BJ (cell line): ENCODE measurements around the gene SPPL2B. TPM values are rescaled to one million over a fixed set of nuclear protein-coding genes. Genes with fewer than 3 reads are reported as not detected.

Experiments used
- CTCF ChIA-PET: fragments of 350-600 bp; formaldehyde crosslinking; extraction: SDS; loops from one replicate; lab custom pipeline; 2021; ENCODE audit warnings: antibody characterized with exemption, inconsistent platforms; lab: Yijun Ruan, JAX
- POLR2A ChIA-PET: fragments of 300-600 bp; sonication (Branson Sonifier 250); formaldehyde crosslinking; extraction: SDS; loops from one replicate; lab custom pipeline; 2021; ENCODE audit warnings: antibody characterized with exemption; lab: Charles Lee
- DNase-seq: peaks from one replicate; pipeline ENCODE4 v3.0.0-alpha.2; 2011; ENCODE audit warnings: low read depth
- H3K27me3 ChIP-seq: 2 replicates; pipeline ENCODE4 v1.6.0; 2011; ENCODE audit warnings: low read length; ENCODE audit not compliant: control insufficient read depth, insufficient read depth
- H3K36me3 ChIP-seq: 2 replicates; pipeline ENCODE4 v1.5.1; 2011; ENCODE audit warnings: low read length; ENCODE audit not compliant: control insufficient read depth, insufficient read depth
- H3K4me3 ChIP-seq: 2 replicates; pipeline ENCODE4 v1.5.1; 2011; ENCODE audit warnings: low read depth, mild to moderate bottlenecking, control low read depth, low read length
- polyA plus RNA-seq: library from polyadenylated mRNA; depleted of rRNA; stranded (reverse); fragments of >200 nt; gene quantifications from 2 replicates; pipeline ENCODE4 v1.2.3, GENCODE V29; 2011
- TF ChIP-seq, protein P1 (sequence below): IDR thresholded peaks from 2 replicates; pipeline ENCODE4 v1.5.1; 2011; ENCODE audit warnings: low read depth, mild to moderate bottlenecking, control low read depth, inconsistent platforms, low read length, moderate library complexity; ENCODE audit not compliant: insufficient read depth

SPPL2B gene
- polyA plus RNA-seq, 1 experiment, result 24.9 TPM

DNA sequence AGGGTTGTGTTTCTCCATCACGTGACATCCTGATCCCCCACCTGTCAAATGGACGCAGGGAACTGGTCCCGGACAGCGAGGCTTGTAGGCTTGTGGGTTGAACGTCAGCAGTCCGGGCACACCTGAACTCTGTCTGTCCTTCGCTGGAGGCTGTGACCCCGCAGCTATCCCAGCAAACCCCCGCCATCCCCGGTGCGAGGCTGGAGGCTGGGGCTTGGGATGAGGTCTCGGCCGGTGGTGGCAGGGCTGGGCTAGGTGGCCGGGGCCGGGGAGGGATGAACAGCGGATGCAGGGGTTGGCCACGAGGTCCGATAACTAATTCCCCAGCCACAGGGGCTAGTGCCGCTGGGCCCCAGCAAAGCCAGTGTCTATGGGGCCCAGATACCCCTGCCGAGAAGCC lies 8.9 kb upstream of the SPPL2B start:
- TF ChIP-seq, protein P1, sequence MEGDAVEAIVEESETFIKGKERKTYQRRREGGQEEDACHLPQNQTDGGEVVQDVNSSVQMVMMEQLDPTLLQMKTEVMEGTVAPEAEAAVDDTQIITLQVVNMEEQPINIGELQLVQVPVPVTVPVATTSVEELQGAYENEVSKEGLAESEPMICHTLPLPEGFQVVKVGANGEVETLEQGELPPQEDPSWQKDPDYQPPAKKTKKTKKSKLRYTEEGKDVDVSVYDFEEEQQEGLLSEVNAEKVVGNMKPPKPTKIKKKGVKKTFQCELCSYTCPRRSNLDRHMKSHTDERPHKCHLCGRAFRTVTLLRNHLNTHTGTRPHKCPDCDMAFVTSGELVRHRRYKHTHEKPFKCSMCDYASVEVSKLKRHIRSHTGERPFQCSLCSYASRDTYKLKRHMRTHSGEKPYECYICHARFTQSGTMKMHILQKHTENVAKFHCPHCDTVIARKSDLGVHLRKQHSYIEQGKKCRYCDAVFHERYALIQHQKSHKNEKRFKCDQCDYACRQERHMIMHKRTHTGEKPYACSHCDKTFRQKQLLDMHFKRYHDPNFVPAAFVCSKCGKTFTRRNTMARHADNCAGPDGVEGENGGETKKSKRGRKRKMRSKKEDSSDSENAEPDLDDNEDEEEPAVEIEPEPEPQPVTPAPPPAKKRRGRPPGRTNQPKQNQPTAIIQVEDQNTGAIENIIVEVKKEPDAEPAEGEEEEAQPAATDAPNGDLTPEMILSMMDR, result no peak
- H3K4me3 ChIP-seq, result no peak overlapping the region
- peaks cover 9% of the 10 kb centered on the region for H3K36me3 ChIP-seq
- CTCF ChIA-PET, result interaction anchor here (0.5 to 1.2 kb wide), 3 partner anchors 9 to 164 kb away, joined by 3 to 4 read pairs (median 4); no protein-coding TSS in a partner anchor
- H3K27me3 ChIP-seq, result no peaks in the 10 kb centered on the region
- POLR2A ChIA-PET, result no interaction called here
- no peak for DNase-seq

DNA sequence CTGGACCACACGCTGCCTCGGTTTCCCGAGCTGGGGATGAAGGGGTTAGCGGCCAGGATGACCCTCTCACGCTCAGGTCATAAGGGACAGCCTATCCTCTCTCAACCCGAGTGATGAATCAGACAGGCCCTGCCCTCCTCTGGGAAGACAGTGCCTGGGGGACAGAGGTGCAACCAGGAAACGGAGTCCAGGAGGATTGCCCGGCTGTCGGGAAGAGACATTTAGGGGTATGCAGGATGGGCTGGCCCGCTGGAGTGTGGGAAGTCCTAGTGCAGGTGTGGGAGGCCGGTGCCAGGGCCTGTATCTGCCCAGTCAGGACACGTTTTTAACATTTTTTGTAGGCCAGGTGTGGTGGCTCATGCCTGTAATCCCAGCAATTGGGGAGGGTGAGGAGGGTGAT lies 8.4 kb upstream of the SPPL2B start:
- no peak overlapping the region for H3K4me3 ChIP-seq
- peaks cover 9% of the 10 kb centered on the region for H3K36me3 ChIP-seq
- ChIA-PET POLR2A (no interaction called here), CTCF (interaction anchor here (1.2 kb wide), 1 partner anchor 10 kb away, joined by 4 read pairs; no protein-coding TSS in a partner anchor)
- no peaks in the 10 kb centered on the region for H3K27me3 ChIP-seq
- no peak for DNase-seq
- TF ChIP-seq, protein P1, result no peak

DNA sequence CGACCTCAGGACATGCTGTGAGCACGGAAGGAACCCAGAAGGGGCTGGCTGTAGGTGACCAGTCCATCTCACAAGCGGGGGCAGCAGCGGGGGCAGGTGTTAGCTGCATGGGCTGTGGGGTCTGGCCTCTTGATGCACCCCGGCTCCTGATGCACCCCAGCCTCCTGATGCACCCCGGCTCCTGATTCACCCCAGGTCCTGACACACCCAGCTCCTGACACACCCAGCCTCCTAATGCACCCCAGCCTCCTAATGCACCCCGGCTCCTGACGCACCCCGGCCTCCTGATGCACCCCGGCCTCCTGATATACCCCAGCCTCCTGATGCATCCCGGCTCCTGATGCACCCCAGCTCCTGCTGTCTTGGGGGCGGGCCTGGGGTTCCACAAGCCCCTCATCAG lies 7.5 kb upstream of the SPPL2B start:
- Histone ChIP-seq H3K27me3 (no peaks in the 10 kb centered on the region), H3K36me3 (peaks cover 14% of the 10 kb centered on the region), H3K4me3 (no peak overlapping the region)
- no peak for DNase-seq
- TF ChIP-seq, protein P1, result no peak
- POLR2A ChIA-PET, result no interaction called here
- CTCF ChIA-PET, result interaction anchor here (0.6 kb wide), 2 partner anchors 60 to 71 kb away, joined by 3 read pairs; no protein-coding TSS in a partner anchor

DNA sequence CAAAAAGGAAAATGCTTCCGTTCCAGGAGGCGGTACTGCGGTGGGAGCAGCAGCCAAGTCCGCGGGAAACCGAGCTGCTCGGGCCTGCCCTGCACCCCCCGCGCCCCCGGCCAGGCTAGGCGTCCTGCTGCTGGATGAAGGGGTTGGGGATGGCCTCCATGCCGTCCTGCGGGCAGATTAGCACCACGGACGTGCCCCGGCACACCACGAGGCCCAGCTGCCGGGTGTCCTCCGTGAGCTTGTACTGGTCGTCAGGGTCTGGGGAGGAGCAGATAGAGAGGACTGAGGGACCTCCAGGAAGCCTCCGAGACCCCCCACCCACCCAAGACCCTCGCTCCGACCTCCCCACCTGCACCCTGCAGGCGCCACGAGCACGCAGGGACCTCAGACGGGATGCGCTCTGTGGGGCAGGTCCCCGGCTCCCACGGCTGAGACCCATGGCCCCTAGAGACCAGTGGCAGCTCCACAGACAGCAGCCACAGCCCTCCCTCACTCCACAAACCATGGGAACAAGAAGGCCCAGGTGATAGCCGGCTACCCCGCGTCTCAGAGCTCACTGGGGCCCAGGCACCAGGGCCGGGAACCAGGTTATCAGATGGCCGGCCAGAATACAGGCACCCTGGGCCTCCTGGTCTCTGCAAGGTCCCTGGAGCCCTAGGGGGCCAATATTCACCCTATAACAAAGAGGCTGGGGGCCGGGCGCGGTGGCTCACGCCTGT lies 6.8 kb upstream of the SPPL2B start:
- DNase-seq, result no peak
- ChIA-PET POLR2A (no interaction called here), CTCF (no interaction called here)
- no peaks in the 10 kb centered on the region for H3K27me3 ChIP-seq
- TF ChIP-seq, protein P1, result no peak
- H3K4me3 ChIP-seq, result no peak overlapping the region
- peaks cover 14% of the 10 kb centered on the region for H3K36me3 ChIP-seq

DNA sequence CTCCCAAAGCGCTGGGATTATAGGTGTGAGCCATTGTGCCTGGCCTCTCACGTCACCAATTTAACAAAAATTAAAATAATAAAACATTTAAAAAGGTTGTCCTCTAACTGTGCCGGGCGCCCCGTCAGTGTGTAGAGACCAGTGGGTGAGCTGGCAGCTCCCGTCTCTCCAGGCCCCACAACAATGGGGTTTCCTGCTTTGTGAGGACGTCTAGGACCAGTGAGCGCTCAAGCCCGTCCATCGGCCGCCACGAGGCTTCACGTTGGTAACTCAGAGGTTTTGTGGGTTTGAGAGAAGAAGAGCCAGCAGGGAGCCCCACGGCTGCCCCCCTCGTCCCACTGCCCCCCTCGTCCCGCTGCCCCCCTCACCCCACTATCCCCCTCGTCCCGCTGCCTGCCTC lies 4.8 kb upstream of the SPPL2B start:
- no peak for DNase-seq
- Histone ChIP-seq H3K36me3 (peaks cover 14% of the 10 kb centered on the region), H3K4me3 (no peak overlapping the region), H3K27me3 (no peaks in the 10 kb centered on the region)
- ChIA-PET POLR2A (no interaction called here), CTCF (interaction anchor here (0.8 kb wide), 1 partner anchor 8 kb away, joined by 3 read pairs; no protein-coding TSS in a partner anchor)
- TF ChIP-seq, protein P1, result no peak
